Liver (tissue), 9 donors: ENCODE data around the gene GALR2. TPM values are rescaled to one million over a fixed set of nuclear protein-coding genes. Genes with fewer than 3 reads are reported as not detected.

Source experiments
- DNase-seq: peaks from one replicate; pipeline ENCODE4 v3.0.0-alpha.2; 2017; ENCODE audit warnings: low spot score
- H3K27ac ChIP-seq, 2 donors: one replicate each; pipeline ENCODE4 v1.7.0; 2013; ENCODE audit warnings: inconsistent platforms in 2 of 2, low read length in 2 of 2, control low read depth in 1 of 2, low read depth in 1 of 2, mild to moderate bottlenecking in 1 of 2
- H3K27me3 ChIP-seq, 4 donors: one replicate each; pipeline versions ENCODE4 v1.6.1 to v1.7.0; 2013; ENCODE audit warnings: low read length in 3 of 4, inconsistent platforms in 1 of 4, mild to moderate bottlenecking in 1 of 4, moderate library complexity in 1 of 4; ENCODE audit not compliant: control insufficient read depth in 4 of 4, insufficient read depth in 4 of 4
- H3K36me3 ChIP-seq, 4 donors: one replicate each; pipeline versions ENCODE4 v1.6.1 to v1.7.0; 2013; ENCODE audit warnings: low read length in 3 of 4, mild to moderate bottlenecking in 3 of 4, low read depth in 1 of 4, moderate library complexity in 1 of 4; ENCODE audit not compliant: control insufficient read depth in 4 of 4, insufficient read depth in 3 of 4
- H3K4me1 ChIP-seq, 4 donors: one replicate each; pipeline versions ENCODE4 v1.6.1 to v1.7.0; 2013; ENCODE audit warnings: low read length in 3 of 4, mild to moderate bottlenecking in 3 of 4, moderate library complexity in 1 of 4; ENCODE audit not compliant: control insufficient read depth in 4 of 4, insufficient read depth in 4 of 4
- H3K4me3 ChIP-seq, 3 donors: one replicate each; pipeline versions ENCODE4 v1.6.1 to v1.7.0; 2013; ENCODE audit warnings: low read length in 3 of 3, control low read depth in 1 of 3, low read depth in 1 of 3, mild to moderate bottlenecking in 1 of 3
- H3K9ac ChIP-seq, 2 donors: one replicate each; pipeline ENCODE4 v1.7.0; 2013; ENCODE audit warnings: low read length in 2 of 2, mild to moderate bottlenecking in 2 of 2, moderate library complexity in 2 of 2, control low read depth in 1 of 2, low read depth in 1 of 2
- H3K9me3 ChIP-seq, 4 donors: one replicate each; pipeline versions ENCODE4 v1.6.1 to v1.7.0; 2013; ENCODE audit warnings: low read length in 3 of 4; ENCODE audit not compliant: control insufficient read depth in 4 of 4
- ATF3 ChIP-seq: IDR thresholded peaks from 2 replicates; pipeline ENCODE4 v1.6.1; 2016; ENCODE audit warnings: antibody characterized with exemption
- CTCF ChIP-seq: fragments of 150-350 bp; IDR thresholded peaks from 2 replicates; pipeline ENCODE4 v1.5.1; 2017; ENCODE audit warnings: improper control_type of control experiment, low read depth, low read length; ENCODE audit not compliant: missing input control
- EGR1 ChIP-seq, 2 donors: IDR thresholded peaks; 2 replicates each; pipeline ENCODE4 v1.6.1; 2016 to 2018; ENCODE audit warnings: antibody characterized with exemption in 2 of 2, low read depth in 2 of 2
- FOXA1 ChIP-seq: IDR thresholded peaks from 2 replicates; pipeline ENCODE4 v1.6.1; 2016; ENCODE audit warnings: antibody characterized with exemption
- FOXA2 ChIP-seq: IDR thresholded peaks from 2 replicates; pipeline ENCODE4 v1.6.1; 2016; ENCODE audit warnings: antibody characterized with exemption
- HNF4G ChIP-seq: IDR thresholded peaks from 2 replicates; pipeline ENCODE4 v1.6.1; 2016; ENCODE audit warnings: antibody characterized with exemption
- NR2F2 ChIP-seq: IDR thresholded peaks from 2 replicates; pipeline ENCODE4 v1.6.1; 2016; ENCODE audit warnings: antibody characterized with exemption
- RXRA ChIP-seq, 2 donors: IDR thresholded peaks; 2 replicates each; pipeline ENCODE4 v1.6.1; 2017 to 2018; ENCODE audit warnings: antibody characterized with exemption in 2 of 2, mild to moderate bottlenecking in 1 of 2
- SP1 ChIP-seq: IDR thresholded peaks from 2 replicates; pipeline ENCODE4 v1.6.1; 2018; ENCODE audit warnings: antibody characterized with exemption, mild to moderate bottlenecking
- YY1 ChIP-seq: IDR thresholded peaks from 2 replicates; pipeline ENCODE4 v1.6.1; 2016; ENCODE audit warnings: antibody characterized with exemption, mild to moderate bottlenecking
- ZBTB33 ChIP-seq: IDR thresholded peaks from 2 replicates; pipeline ENCODE4 v1.6.1; 2016; ENCODE audit warnings: antibody characterized with exemption
- WGBS: extraction: QIAGEN DNeasy Blood & Tissue Kit; methylation state at CpG from one replicate; pipeline ENCODE4 v1.1.7; 2013; 5-methylcytosine and 5-hydroxymethylcytosine counted together
- polyA plus RNA-seq, 2 donors: library from polyadenylated mRNA; stranded (reverse) in 1 of 2; unstranded in 1 of 2; fragments of 200-250 nt in 1 of 2; fragments of >200 nt in 1 of 2; fragmentation: Nextera tagmentation in 1 of 2; extraction: Ambion mirVana in 1 of 2; gene quantifications; one replicate each; pipeline versions ENCODE4 v1.2.1 to v1.2.3, GENCODE V29; 2013 to 2015
- total RNA-seq, 2 donors: library from RNA; depleted of rRNA; stranded (reverse); fragments of >200 nt; gene quantifications; one replicate each; pipeline ENCODE4 v1.2.3, GENCODE V29; 2014
- donor health status: healthy.
- donor health status: healthy.
- donor health status: healthy.
- donor health status: healthy.
- donor health status: healthy.

GALR2 gene
- total and polyA plus RNA-seq, 4 donors: 0.08 to 0.22 (median 0.14) TPM; not detected in 1

- TF ChIP-seq RXRA (IDR thresholded peaks at IDR 0.05) (no peak), CTCF (no peak), ATF3 (no peak), FOXA1 (no peak), SP1 (no peak), ZBTB33 (no peak), EGR1 (IDR thresholded peaks at IDR 0.05; ENCODE audit: low read depth in 2 of 2) (no peak), FOXA2 (no peak), NR2F2 (no peak), YY1 (no peak), HNF4G (no peak)
- no peaks in the 10 kb centered on the region for H3K27me3 ChIP-seq
- no peak overlapping the region for H3K27ac ChIP-seq
- H3K4me1 ChIP-seq: no peaks in the 10 kb centered on the region
- whole genome bisulfite sequencing: 94% methylated on average over 32 of the region's 32 CpGs
- no peak for DNase-seq
- no peak overlapping the region for H3K9ac ChIP-seq
- peaks cover 16 to 70% (median 43%) of the 10 kb centered on the region in 4 donors for H3K36me3 ChIP-seq
- no peaks in the 10 kb centered on the region for H3K9me3 ChIP-seq
- no peak overlapping the region for H3K4me3 ChIP-seq
Measured at GRCh38 chr17:76089680-76090516, 15.3 kb downstream of the GALR2 start.

- DNase-seq: no peak
- Histone ChIP-seq H3K36me3 (peaks cover 13 to 66% (median 38%) of the 10 kb centered on the region in 4 donors), H3K4me1 (no peaks in the 10 kb centered on the region), H3K9ac (no peak overlapping the region), H3K4me3 (no peak overlapping the region), H3K9me3 (no peaks in the 10 kb centered on the region), H3K27ac (no peak overlapping the region), H3K27me3 (no peaks in the 10 kb centered on the region)
- WGBS: 94% methylated on average over 17 of the region's 17 CpGs
- TF ChIP-seq ZBTB33 (no peak), ATF3 (no peak)
Measured at GRCh38 chr17:76090517-76091129, 16.0 kb downstream of the GALR2 start.
